PC-3 (cell line): Measurements from ENCODE around the gene AMPD2. TPM values are rescaled to one million over a fixed set of nuclear protein-coding genes. Genes with fewer than 3 reads are reported as not detected.

Source experiments
- ATAC-seq: fragments of 200-7000 bp; cut with Tn5 transposase; 2 replicates; pipeline ENCODE4 v1.9.1; 2020; ENCODE audit warnings: mild to moderate bottlenecking, moderate library complexity
- BruUV-seq: library from RNA; stranded (reverse); fragments of 400-500 nt; replicated peaks from 2 replicates; lab custom pipeline; 2021; lab: Mats Ljungman, UMichigan
- CTCF ChIA-PET: fragments of 300-600 bp; sonication (Branson Sonifier 250); formaldehyde crosslinking; loops from one replicate; lab custom pipeline; 2022; ENCODE audit warnings: antibody characterized with exemption; lab: Charles Lee
- POLR2A ChIA-PET: fragments of 300-600 bp; sonication (Branson Sonifier 250); formaldehyde crosslinking; loops from one replicate; lab custom pipeline; 2022; ENCODE audit warnings: antibody characterized with exemption; ENCODE audit not compliant: unreplicated experiment; lab: Charles Lee
- DNase-seq: peaks from one replicate; pipeline ENCODE4 v3.0.0-alpha.2; 2015
- H2AFZ ChIP-seq: fragments of 300-600 bp; sonication (generic); 2 replicates; pipeline ENCODE4 v1.6.0; 2016; ENCODE audit warnings: antibody characterized with exemption, low read length
- H3F3A ChIP-seq: fragments of 300-600 bp; sonication (generic); one replicate; pipeline ENCODE4 v1.6.0; 2017; ENCODE audit warnings: antibody characterized with exemption, low read length, control low read depth, mild to moderate bottlenecking; ENCODE audit not compliant: unreplicated experiment
- H3K27ac ChIP-seq: fragments of 300-600 bp; sonication (generic); 2 replicates; pipeline ENCODE4 v1.5.1; 2016; ENCODE audit warnings: mild to moderate bottlenecking, low read length
- H3K27me3 ChIP-seq: fragments of 300-600 bp; sonication (generic); 2 replicates; pipeline ENCODE4 v1.6.1; 2016; ENCODE audit warnings: low read length, mixed read lengths
- H3K36me3 ChIP-seq: fragments of 300-600 bp; sonication (generic); 2 replicates; pipeline ENCODE4 v1.6.1; 2016; ENCODE audit warnings: low read depth, mixed run types, low read length, mixed read lengths
- H3K4me1 ChIP-seq: fragments of 300-600 bp; sonication (generic); 2 replicates; pipeline ENCODE4 v1.5.1; 2016; ENCODE audit warnings: low read length; ENCODE audit not compliant: insufficient read depth
- H3K4me2 ChIP-seq: fragments of 300-600 bp; sonication (generic); 2 replicates; pipeline ENCODE4 v1.6.0; 2016; ENCODE audit warnings: low read length
- H3K4me3 ChIP-seq: fragments of 300-600 bp; sonication (generic); 2 replicates; pipeline ENCODE4 v1.5.1; 2016; ENCODE audit warnings: mild to moderate bottlenecking, low read length, mixed read lengths
- H3K79me2 ChIP-seq: fragments of 300-600 bp; sonication (generic); 2 replicates; pipeline ENCODE4 v1.6.1; 2017; ENCODE audit warnings: low read length, mixed read lengths
- H3K9ac ChIP-seq: fragments of 300-600 bp; sonication (generic); 2 replicates; pipeline ENCODE4 v1.6.0; 2016; ENCODE audit warnings: mild to moderate bottlenecking, low read length
- H3K9me2 ChIP-seq: fragments of 300-600 bp; sonication (generic); replicated peaks from 2 replicates; pipeline ENCODE4 v1.6.1; 2016; ENCODE audit warnings: mixed run types, low read length, mixed read lengths
- H3K9me3 ChIP-seq: fragments of 300-600 bp; sonication (generic); 2 replicates; pipeline ENCODE4 v1.6.1; 2016; ENCODE audit warnings: low read length, mixed read lengths
- H4K20me1 ChIP-seq: fragments of 300-600 bp; sonication (generic); 2 replicates; pipeline ENCODE4 v1.6.1; 2016; ENCODE audit warnings: low read length, mixed read lengths
- CTCF ChIP-seq: fragments of 300-600 bp; sonication (generic); conservative IDR thresholded peaks from 2 replicates; pipeline ENCODE4 v1.5.1; 2017; ENCODE audit warnings: antibody characterized with exemption, low read depth, mild to moderate bottlenecking, low read length
- EZH2 ChIP-seq: fragments of 300-600 bp; sonication (generic); IDR thresholded peaks from one replicate; pipeline ENCODE4 v1.6.1; 2017; ENCODE audit warnings: antibody characterized with exemption, mild to moderate bottlenecking, low read length; ENCODE audit not compliant: unreplicated experiment
- EZH2phosphoT487 ChIP-seq: fragments of 300-600 bp; sonication (generic); IDR thresholded peaks from 2 replicates; pipeline ENCODE4 v1.6.1; 2018; ENCODE audit warnings: mild to moderate bottlenecking, antibody characterized with exemption, low read length, borderline replicate concordance
- intact Hi-C: fragments of 100-400 bp; cut with micrococcal nuclease; formaldehyde crosslinking; loops from 2 replicates; pipeline ENCODE4 v1.9.0; 2023
- total RNA-seq: library from RNA; depleted of rRNA; stranded (reverse); fragments of >200 nt; gene quantifications from 2 replicates; pipeline ENCODE4 v1.2.3, GENCODE V29; 2014

AMPD2 gene
- total RNA-seq, 1 experiment from 2014 or later: 75.3 TPM

GRCh38 chr1:109617291-109617801 is 2.3 kb upstream of the AMPD2 start:
- BruUV-seq: no TSS peak
- Histone ChIP-seq H3K9me2 (no peaks in the 10 kb centered on the region), H3K4me3 (no peak overlapping the region), H3K27ac (no peak overlapping the region), H3K4me2 (no peak overlapping the region), H3K79me2 (peaks cover 27% of the 10 kb centered on the region), H3K36me3 (no peaks in the 10 kb centered on the region), H3K4me1 (peaks cover 24% of the 10 kb centered on the region), H3K27me3 (no peaks in the 10 kb centered on the region), H3K9ac (no peak overlapping the region), H2AFZ (no peak overlapping the region), H3F3A (no peaks in the 10 kb centered on the region), H3K9me3 (no peaks in the 10 kb centered on the region), H4K20me1 (peaks cover 9% of the 10 kb centered on the region)
- DNase-seq: peak; percentile 48
- POLR2A ChIA-PET: no interaction called here
- no peak for TF ChIP-seq EZH2phosphoT487
- TF ChIP-seq EZH2: no peak
- 0 out of 2 replicates have a peak, but pooled peaks have one; percentile 13 for TF ChIP-seq CTCF
- no peak for ATAC-seq
- CTCF ChIA-PET: interaction anchor here (0.8 kb wide), 1 partner anchor 71 kb away, joined by 4 read pairs; no protein-coding TSS in a partner anchor
- intact Hi-C loops: no loop called here

GRCh38 chr1:109618661-109619575 is 719 bp upstream of the AMPD2 start:
- no peaks in the 10 kb centered on the region for H3K27me3 ChIP-seq
- no peak for DNase-seq
- no peak for ATAC-seq
- peak overlapping the region; percentile 21 for H3K27ac ChIP-seq
- peak overlapping the region; percentile 99 for H3K4me2 ChIP-seq
- peak overlapping the region; percentile 88 for H3K9ac ChIP-seq
- peak overlapping the region; percentile 95 for H3K4me3 ChIP-seq
- peaks cover 9% of the 10 kb centered on the region for H4K20me1 ChIP-seq
- H3K36me3 ChIP-seq: no peaks in the 10 kb centered on the region
- intact Hi-C loops: no loop called here
- peaks cover 43% of the 10 kb centered on the region for H3K79me2 ChIP-seq
- H3K9me3 ChIP-seq: no peaks in the 10 kb centered on the region
- H3F3A ChIP-seq: no peaks in the 10 kb centered on the region
- TSS peak; percentile 79 for BruUV-seq
- H3K9me2 ChIP-seq: no peaks in the 10 kb centered on the region
- TF ChIP-seq EZH2phosphoT487 (no peak), CTCF (no peak), EZH2 (no peak)
- CTCF ChIA-PET: interaction anchor here (0.6 kb wide), 2 partner anchors 155 to 366 kb away, joined by 3 to 4 read pairs; partner anchors contain the start of gene AHCYL1
- peak overlapping the region; percentile 94 for H2AFZ ChIP-seq
- H3K4me1 ChIP-seq: peaks cover 24% of the 10 kb centered on the region
- POLR2A ChIA-PET: interaction anchor here (0.5 to 2.0 kb wide), 2 partner anchors 70 to 225 kb away, joined by 4 to 7 read pairs; partner anchors contain the start of gene GNAI3
